Central memory CD8-positive, alpha-beta T cell (primary cell): ENCODE results near the gene SOS2.
"Not testable (repeated sequence)": the region's sequence is repeated elsewhere in the genome, so short reads cannot be mapped to it uniquely, and the experiment has no call there.

Experiments used
- ATAC-seq: fragments of 150-1000 bp; cut with Tn5 transposase; replicated peaks from 2 replicates; pipeline ENCODE4 v1.10.0; 2022; ENCODE audit warnings: mild to moderate bottlenecking, moderate FRiP score, moderate number of reproducible peaks; ENCODE audit not compliant: poor library complexity, severe bottlenecking; ENCODE audit errors: extremely low read depth
- DNase-seq, 2 donors: peaks; one replicate each; pipeline ENCODE4 v3.0.0; 2021; ENCODE audit warnings: low spot score in 2 of 2
- H3K27ac Mint-ChIP-seq: one replicate; pipeline ENCODE4 v1.8.0; 2022; ENCODE audit warnings: low read depth, mild to moderate bottlenecking, moderate library complexity, mixed read lengths
- H3K27me3 Mint-ChIP-seq: one replicate; pipeline ENCODE4 v1.8.0; 2022; ENCODE audit warnings: mixed read lengths
- H3K36me3 Mint-ChIP-seq: one replicate; pipeline ENCODE4 v1.8.0; 2022; ENCODE audit warnings: mild to moderate bottlenecking, moderate library complexity, mixed read lengths; ENCODE audit not compliant: insufficient read depth
- H3K4me1 Mint-ChIP-seq: one replicate; pipeline ENCODE4 v1.8.0; 2022; ENCODE audit warnings: mixed read lengths
- H3K4me3 Mint-ChIP-seq: one replicate; pipeline ENCODE4 v1.8.0; 2022; ENCODE audit warnings: mild to moderate bottlenecking, moderate library complexity, mixed read lengths
- H3K9me3 Mint-ChIP-seq: one replicate; pipeline ENCODE4 v1.8.0; 2022; ENCODE audit warnings: mixed read lengths

The SOS2 gene

DNA sequence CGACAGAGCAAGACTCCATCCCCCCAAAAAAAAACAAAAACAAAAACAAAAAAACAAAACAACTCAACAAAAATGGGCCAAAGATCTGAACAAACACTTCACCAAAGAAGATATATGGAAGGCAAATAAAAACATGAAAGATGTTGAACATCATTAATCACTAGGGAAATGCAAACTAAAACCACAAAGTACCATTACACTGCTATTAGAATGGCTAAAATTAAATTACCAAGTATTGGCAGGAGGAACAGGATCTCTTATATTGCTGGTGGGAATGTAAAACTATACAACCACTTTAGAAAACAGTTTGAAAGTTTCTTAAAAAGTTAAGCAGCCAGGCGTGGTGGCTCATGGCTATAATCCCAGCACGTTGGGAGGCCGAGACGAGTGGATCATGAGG is 12.9 kb downstream of the SOS2 start:
- H3K4me3 Mint-ChIP-seq: no peak overlapping the region
- no peak overlapping the region for H3K27ac Mint-ChIP-seq
- H3K9me3 Mint-ChIP-seq: no peaks in the 10 kb centered on the region
- no peak for ATAC-seq
- DNase-seq: no peak
- no peaks in the 10 kb centered on the region for H3K27me3 Mint-ChIP-seq
- peaks cover 10% of the 10 kb centered on the region for H3K36me3 Mint-ChIP-seq
- peaks cover 34% of the 10 kb centered on the region for H3K4me1 Mint-ChIP-seq

DNA sequence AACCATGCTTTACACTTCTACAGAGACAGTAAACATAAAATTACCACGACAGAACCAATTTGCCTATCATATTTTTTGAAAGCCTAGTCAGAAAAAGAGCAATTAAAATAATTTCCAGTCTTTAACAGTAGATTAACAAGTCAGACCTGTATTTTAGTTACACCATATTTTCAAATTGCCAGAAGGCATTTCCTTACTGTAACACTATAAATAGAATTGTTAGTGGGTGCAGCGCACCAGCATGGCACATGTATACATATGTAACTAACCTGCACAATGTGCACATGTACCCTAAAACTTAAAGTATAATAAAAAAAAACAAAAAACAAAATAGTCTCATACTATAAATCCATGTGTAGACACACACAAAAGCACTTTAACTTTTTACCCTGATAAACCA is 16.0 kb downstream of the SOS2 start:
- no peaks in the 10 kb centered on the region for H3K27me3 Mint-ChIP-seq
- no peak for ATAC-seq
- DNase-seq: no peak
- peaks cover 26% of the 10 kb centered on the region for H3K4me1 Mint-ChIP-seq
- peaks cover 13% of the 10 kb centered on the region for H3K36me3 Mint-ChIP-seq
- H3K27ac Mint-ChIP-seq: no peak overlapping the region
- no peaks in the 10 kb centered on the region for H3K9me3 Mint-ChIP-seq
- H3K4me3 Mint-ChIP-seq: no peak overlapping the region

DNA sequence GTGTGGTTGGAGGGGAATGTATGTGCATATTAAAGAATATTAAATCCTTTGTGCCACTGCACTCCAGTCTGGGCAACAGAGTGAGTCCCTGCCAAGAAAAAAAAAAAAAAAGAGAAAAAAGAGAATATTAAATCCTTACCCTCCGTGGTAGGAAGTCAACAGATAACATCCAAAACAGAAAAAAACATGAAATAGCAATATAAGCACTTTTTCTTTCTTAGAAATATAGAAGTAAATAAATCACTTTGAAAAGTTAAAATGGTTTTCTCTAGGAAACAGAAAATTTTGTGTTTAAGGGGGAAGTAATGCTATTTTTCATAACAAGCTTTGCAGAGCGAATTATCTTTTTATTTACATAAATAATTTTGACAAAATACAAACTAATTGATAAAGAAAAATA is 17.6 kb downstream of the SOS2 start:
- DNase-seq: no peak
- peaks cover 7% of the 10 kb centered on the region for H3K36me3 Mint-ChIP-seq
- H3K4me1 Mint-ChIP-seq: peaks cover 24% of the 10 kb centered on the region
- ATAC-seq: no peak
- H3K27ac Mint-ChIP-seq: no peak overlapping the region
- H3K4me3 Mint-ChIP-seq: no peak overlapping the region
- no peaks in the 10 kb centered on the region for H3K9me3 Mint-ChIP-seq
- H3K27me3 Mint-ChIP-seq: no peaks in the 10 kb centered on the region

DNA sequence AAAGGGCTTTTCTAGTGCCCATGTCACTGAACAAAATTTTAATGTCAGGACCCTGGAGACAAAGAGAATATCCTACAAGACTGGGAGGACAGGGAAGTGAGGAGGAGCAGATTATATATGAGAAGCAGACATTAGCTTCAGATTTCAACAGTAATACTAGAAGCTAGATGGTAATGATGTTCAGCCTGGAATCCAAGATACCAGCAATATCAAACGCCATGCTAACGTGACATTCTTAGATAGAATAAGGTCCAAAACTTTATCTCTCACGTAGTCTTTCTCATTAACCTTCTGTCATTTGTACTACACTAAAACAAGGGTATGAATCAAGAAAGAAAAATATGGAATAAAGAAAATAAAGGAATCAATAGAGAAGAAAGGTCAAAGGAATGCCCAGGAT is 18.7 kb downstream of the SOS2 start:
- H3K4me3 Mint-ChIP-seq: no peak overlapping the region
- H3K9me3 Mint-ChIP-seq: no peaks in the 10 kb centered on the region
- DNase-seq (no peak), ATAC-seq (no peak)
- H3K27ac Mint-ChIP-seq: peak overlapping the region; percentile 5
- peaks cover 7% of the 10 kb centered on the region for H3K36me3 Mint-ChIP-seq
- H3K27me3 Mint-ChIP-seq: no peaks in the 10 kb centered on the region
- peaks cover 24% of the 10 kb centered on the region for H3K4me1 Mint-ChIP-seq

DNA sequence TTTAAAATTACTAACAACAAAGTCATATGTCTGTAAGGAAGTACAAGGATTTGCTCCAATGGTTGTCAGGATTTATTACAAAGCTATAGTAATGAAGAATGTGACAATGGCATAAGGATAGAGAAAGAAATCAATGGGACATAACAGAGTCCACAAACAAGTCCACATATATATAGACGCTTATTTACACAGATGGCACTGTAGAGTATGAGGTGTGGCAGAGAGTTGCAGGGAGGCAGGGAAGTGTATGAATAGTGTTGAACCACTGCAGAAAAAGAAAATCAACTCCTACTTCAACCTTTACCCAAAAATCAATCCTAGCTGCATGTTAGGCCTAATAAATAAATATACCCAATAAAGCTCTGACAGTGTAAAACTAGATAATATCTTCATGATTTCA is 21.3 kb downstream of the SOS2 start:
- no peak for DNase-seq
- H3K27ac Mint-ChIP-seq: no peak overlapping the region

DNA sequence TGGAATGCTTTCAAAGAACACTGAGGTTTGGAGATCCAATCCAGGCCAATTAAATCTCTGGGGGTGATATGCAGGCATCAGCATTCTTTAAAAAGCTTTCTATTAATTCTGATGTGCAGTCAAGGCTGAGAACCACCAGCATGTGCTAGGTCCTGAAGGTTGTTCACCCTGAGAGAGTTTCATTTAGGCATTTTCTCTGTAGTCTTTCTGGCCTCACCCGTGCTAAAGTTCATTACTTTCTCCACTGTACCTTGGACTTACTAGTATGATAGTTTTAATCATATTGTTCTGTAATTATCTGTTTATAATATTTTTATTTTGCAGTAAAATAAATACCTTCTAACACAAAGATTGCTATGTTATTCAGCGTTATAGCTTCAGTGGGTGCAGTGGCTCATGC is 32.9 kb downstream of the SOS2 start:
- no peak overlapping the region for H3K4me3 Mint-ChIP-seq
- H3K27ac Mint-ChIP-seq: no peak overlapping the region
- no peak for ATAC-seq
- H3K4me1 Mint-ChIP-seq: no peaks in the 10 kb centered on the region
- peaks cover 38% of the 10 kb centered on the region for H3K36me3 Mint-ChIP-seq
- DNase-seq: no peak
- H3K27me3 Mint-ChIP-seq: no peaks in the 10 kb centered on the region
- no peaks in the 10 kb centered on the region for H3K9me3 Mint-ChIP-seq

More for the DNA sequence above, 21.3 kb downstream of the SOS2 start:
- no peaks in the 10 kb centered on the region for H3K27me3 Mint-ChIP-seq
- H3K4me1 Mint-ChIP-seq: peaks cover 31% of the 10 kb centered on the region
- peaks cover 7% of the 10 kb centered on the region for H3K36me3 Mint-ChIP-seq
- H3K4me3 Mint-ChIP-seq: no peak overlapping the region
- H3K9me3 Mint-ChIP-seq: no peaks in the 10 kb centered on the region
- no peak for ATAC-seq

DNA sequence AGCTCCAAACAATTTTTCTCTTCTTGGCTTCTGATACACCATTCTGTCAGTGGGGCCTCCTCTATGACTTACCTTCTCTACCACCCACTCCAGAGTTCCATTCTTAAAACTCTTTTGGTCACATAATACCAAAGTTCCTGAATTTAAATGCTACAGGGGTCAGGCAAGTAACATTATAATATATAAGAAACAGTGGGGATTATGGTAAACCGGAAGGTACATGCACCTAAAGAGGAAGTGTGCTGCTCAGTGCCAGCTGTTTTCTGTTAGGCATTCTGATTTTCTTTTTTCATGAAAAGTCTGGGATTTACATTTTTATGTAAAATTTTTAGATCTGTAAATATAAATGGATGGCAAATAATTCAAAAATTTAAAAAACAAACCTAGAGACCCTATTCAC is 39.9 kb downstream of the SOS2 start:
- no peak for DNase-seq
- no peak overlapping the region for H3K4me3 Mint-ChIP-seq
- no peak overlapping the region for H3K27ac Mint-ChIP-seq
- H3K4me1 Mint-ChIP-seq: no peaks in the 10 kb centered on the region
- H3K27me3 Mint-ChIP-seq: no peaks in the 10 kb centered on the region
- ATAC-seq: no peak
- no peaks in the 10 kb centered on the region for H3K9me3 Mint-ChIP-seq
- peaks cover 21% of the 10 kb centered on the region for H3K36me3 Mint-ChIP-seq

DNA sequence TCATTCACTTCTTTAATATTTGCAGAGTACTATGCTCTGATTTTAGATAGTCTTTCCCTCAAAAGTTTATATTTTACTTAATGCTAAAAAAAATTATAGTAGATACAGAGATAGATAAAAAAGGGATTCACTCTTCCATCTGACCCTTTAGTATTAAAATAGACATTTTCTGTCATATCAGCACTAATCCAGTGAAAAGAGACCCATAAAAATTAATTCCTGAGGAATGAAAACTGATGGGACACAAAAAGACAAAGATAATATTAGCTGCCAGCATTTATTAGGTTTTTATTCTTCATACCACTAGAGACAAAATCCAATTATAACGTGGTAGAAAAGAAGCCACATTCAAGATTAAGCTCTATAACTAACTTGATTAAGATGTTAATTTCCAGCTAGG is 45.3 kb downstream of the SOS2 start:
- Mint-ChIP-seq H3K27me3 (no peaks in the 10 kb centered on the region), H3K4me1 (no peaks in the 10 kb centered on the region), H3K27ac (no peak overlapping the region), H3K9me3 (no peaks in the 10 kb centered on the region), H3K36me3 (peaks cover 24% of the 10 kb centered on the region), H3K4me3 (no peak overlapping the region)
- DNase-seq (no peak), ATAC-seq (no peak)

DNA sequence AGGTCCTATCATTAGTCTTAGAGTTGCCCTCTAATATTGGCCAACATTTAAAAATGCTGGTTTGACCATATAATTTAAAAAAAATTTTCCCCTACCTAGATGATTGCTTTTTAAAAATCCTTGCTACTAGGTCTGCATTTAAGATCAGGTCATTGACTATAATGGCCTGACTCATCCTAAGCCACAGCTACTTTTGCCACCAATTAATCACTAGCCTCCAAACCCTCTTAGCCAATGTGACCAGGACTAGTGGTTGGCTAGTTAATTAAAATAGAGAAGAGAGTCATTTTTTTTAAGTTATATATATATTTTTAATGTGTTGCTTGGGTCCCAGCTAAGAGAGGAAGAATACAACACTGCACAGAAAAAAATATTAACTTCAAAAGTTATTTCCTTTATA is 57.5 kb downstream of the SOS2 start:
- ATAC-seq (no peak), DNase-seq (no peak)
- H3K4me1 Mint-ChIP-seq: no peaks in the 10 kb centered on the region
- no peaks in the 10 kb centered on the region for H3K27me3 Mint-ChIP-seq
- H3K36me3 Mint-ChIP-seq: peaks cover 14% of the 10 kb centered on the region
- no peak overlapping the region for H3K27ac Mint-ChIP-seq
- H3K4me3 Mint-ChIP-seq: no peak overlapping the region
- no peaks in the 10 kb centered on the region for H3K9me3 Mint-ChIP-seq

DNA sequence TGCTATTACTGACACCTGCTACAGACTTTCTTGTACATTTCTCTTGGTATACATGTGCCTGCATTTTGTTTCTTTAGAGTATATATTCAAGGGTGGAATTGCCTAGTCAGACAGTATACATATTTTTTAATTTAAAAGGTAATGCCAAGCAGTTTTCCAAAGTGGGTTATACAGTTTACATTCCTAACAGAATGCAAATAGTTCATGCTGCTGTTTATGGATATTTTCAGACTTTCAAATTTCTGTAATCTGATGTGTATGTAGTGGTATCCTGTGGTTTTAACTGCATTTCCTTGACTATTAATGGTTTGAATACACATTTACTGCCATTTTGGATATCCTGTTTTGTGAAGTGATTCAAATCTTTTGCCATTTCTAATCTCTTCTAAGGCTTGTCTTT is 59.5 kb downstream of the SOS2 start:
- Mint-ChIP-seq H3K36me3 (peaks cover 9% of the 10 kb centered on the region), H3K9me3 (no peaks in the 10 kb centered on the region), H3K27ac (no peak overlapping the region), H3K4me3 (no peak overlapping the region), H3K27me3 (no peaks in the 10 kb centered on the region), H3K4me1 (no peaks in the 10 kb centered on the region)
- no peak for ATAC-seq
- DNase-seq: no peak

DNA sequence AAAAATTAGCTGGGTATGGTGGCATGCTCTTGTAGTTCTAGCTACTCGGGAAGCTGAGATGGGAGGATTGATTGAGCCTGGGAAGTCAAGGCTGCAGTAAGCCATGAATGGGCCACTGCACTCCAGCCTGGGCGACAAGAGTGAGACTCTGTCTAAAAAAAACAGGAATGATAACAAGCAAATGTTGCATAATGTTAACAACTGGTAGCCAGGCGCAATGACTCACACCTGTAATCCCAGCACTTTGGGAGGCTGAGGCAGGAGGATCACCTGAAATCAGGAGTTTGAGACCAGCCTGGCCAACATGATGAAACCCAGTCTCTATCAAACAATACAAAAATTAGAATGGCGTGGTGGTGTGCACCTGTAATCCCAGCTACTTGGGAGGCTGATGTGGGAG is 64.0 kb downstream of the SOS2 start:
- H3K9me3 Mint-ChIP-seq: not testable (repeated sequence)

DNA sequence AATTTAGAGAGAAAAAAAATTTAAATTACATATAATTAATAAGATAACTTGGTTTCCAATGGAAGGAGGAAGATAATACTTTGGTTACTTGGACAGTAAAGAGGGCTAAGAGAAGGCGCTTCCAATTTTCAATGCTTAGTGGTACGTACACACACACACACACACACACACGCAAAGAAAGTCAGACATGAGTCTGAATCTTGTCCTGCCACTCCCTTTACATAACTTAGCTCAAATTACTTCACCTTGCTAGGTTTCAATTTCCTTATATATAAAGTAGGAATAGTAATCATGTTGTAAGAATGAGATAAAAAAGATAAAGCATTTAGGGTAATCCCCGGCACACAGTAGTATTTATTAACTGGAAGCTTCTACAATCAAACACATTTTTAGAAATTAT is 75.3 kb downstream of the SOS2 start:
- Mint-ChIP-seq H3K9me3 (no peaks in the 10 kb centered on the region), H3K27me3 (no peaks in the 10 kb centered on the region)

More for the DNA sequence above, 64.0 kb downstream of the SOS2 start:
- H3K4me3 Mint-ChIP-seq, H3K27me3 Mint-ChIP-seq, H3K36me3 Mint-ChIP-seq, DNase-seq, H3K4me1 Mint-ChIP-seq, ATAC-seq, H3K27ac Mint-ChIP-seq: not testable (repeated sequence)

DNA sequence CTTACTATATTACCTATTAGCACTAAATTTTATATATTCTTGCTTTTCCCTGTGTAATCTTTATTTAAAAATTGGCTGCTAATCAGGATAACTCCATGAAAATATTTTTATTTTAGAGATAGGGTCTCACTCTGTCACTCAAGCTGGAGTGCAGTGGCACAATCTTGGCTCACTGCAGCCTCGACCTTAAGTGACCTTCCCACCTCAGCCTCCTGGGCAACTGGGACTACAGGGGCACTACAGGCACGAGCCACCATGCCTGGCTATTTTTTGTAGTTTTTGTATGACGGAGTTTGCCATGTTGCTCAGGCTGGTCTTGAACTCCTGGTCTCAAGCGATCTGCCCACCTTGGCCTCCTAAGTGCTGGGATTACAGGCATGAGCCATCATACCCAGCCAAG is 82.6 kb downstream of the SOS2 start:
- Mint-ChIP-seq H3K4me1 (no peaks in the 10 kb centered on the region), H3K4me3 (no peak overlapping the region), H3K27me3 (no peaks in the 10 kb centered on the region), H3K36me3 (peaks cover 26% of the 10 kb centered on the region), H3K27ac (no peak overlapping the region), H3K9me3 (no peaks in the 10 kb centered on the region)
- DNase-seq (no peak), ATAC-seq (no peak)

More for the DNA sequence above, 75.3 kb downstream of the SOS2 start:
- Mint-ChIP-seq H3K36me3 (peaks cover 35% of the 10 kb centered on the region), H3K4me3 (no peak overlapping the region), H3K27ac (peak overlapping the region; percentile 68), H3K4me1 (no peaks in the 10 kb centered on the region)
- no peak for DNase-seq
- ATAC-seq: no peak

DNA sequence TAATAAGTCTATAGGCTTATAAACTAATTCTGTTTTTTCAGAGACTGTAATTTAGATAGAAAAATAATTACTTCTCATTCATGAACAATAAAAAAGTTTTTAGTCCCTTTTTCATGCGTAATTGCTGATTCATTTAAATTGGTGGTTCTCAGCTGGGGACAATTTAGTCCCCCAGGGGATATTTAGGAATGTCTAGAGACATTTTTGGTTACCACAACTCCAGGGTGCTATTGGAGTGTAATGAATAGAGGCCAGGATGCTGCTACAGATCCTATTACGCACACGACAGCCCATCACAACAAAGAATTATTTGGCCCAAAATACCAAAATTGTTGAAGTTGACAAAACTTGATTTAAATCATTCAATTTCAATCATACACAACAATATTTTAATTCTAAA is 92.2 kb downstream of the SOS2 start:
- Mint-ChIP-seq H3K27ac (no peak overlapping the region), H3K36me3 (peaks cover 11% of the 10 kb centered on the region), H3K4me3 (no peak overlapping the region), H3K4me1 (no peaks in the 10 kb centered on the region), H3K27me3 (no peaks in the 10 kb centered on the region), H3K9me3 (no peaks in the 10 kb centered on the region)
- ATAC-seq (no peak), DNase-seq (no peak)
